Measurements from ENCODE around the gene ZNF789.

DNA sequence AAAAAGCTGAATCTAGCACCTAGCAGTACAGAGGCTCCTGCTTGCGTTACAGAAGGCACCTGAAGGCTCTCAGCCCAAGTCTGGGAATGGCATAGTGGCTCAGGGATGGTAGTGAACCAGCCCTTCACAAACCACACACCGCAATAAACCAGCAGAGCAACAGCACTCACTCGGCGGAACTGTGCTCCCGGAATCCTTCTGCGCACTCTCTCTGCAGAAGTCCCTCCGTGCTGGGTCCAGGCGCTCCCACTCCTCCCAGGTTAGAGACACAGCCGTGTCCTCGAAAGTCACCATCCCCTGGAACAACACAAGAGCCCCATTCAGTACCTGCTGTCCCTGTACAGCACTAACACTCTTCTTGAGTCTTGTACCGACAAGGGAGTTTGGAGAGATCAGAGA, 25.9 kb downstream of the ZNF789 start:
- TF ChIP-seq, protein P1, sequence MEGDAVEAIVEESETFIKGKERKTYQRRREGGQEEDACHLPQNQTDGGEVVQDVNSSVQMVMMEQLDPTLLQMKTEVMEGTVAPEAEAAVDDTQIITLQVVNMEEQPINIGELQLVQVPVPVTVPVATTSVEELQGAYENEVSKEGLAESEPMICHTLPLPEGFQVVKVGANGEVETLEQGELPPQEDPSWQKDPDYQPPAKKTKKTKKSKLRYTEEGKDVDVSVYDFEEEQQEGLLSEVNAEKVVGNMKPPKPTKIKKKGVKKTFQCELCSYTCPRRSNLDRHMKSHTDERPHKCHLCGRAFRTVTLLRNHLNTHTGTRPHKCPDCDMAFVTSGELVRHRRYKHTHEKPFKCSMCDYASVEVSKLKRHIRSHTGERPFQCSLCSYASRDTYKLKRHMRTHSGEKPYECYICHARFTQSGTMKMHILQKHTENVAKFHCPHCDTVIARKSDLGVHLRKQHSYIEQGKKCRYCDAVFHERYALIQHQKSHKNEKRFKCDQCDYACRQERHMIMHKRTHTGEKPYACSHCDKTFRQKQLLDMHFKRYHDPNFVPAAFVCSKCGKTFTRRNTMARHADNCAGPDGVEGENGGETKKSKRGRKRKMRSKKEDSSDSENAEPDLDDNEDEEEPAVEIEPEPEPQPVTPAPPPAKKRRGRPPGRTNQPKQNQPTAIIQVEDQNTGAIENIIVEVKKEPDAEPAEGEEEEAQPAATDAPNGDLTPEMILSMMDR (conservative IDR thresholded peaks at IDR 0.05; ENCODE audit: low read length) = no peak
- no peak for TF ChIP-seq EZH2phosphoT487 (IDR thresholded peaks at IDR 0.05; ENCODE audit: borderline replicate concordance)

Data from Loucy (cell line).